Measurements from ENCODE around the gene POLR2J.
"Not testable (repeated sequence)": the region's sequence is repeated elsewhere in the genome, so short reads cannot be mapped to it uniquely, and the experiment has no call there.

- not testable (repeated sequence) for TF ChIP-seq CTCF (IDR thresholded peaks at IDR 0.05; ENCODE audit: low read depth, low read length, missing input control); TAF1 (conservative IDR thresholded peaks at IDR 0.05); JUND (IDR thresholded peaks at IDR 0.05); HNF4G (IDR thresholded peaks at IDR 0.05); YY1 (IDR thresholded peaks at IDR 0.05); REST (IDR thresholded peaks at IDR 0.05); RAD21 (IDR thresholded peaks at IDR 0.05); GABPA (IDR thresholded peaks at IDR 0.05 in 1 of 2, conservative IDR thresholded peaks at IDR 0.05 in 1 of 2); NR2F2 (IDR thresholded peaks at IDR 0.05); RXRA (IDR thresholded peaks at IDR 0.05); SP1 (IDR thresholded peaks at IDR 0.05); MAX (IDR thresholded peaks at IDR 0.05); ATF3 (IDR thresholded peaks at IDR 0.05)
- TF ChIP-seq, protein P1, sequence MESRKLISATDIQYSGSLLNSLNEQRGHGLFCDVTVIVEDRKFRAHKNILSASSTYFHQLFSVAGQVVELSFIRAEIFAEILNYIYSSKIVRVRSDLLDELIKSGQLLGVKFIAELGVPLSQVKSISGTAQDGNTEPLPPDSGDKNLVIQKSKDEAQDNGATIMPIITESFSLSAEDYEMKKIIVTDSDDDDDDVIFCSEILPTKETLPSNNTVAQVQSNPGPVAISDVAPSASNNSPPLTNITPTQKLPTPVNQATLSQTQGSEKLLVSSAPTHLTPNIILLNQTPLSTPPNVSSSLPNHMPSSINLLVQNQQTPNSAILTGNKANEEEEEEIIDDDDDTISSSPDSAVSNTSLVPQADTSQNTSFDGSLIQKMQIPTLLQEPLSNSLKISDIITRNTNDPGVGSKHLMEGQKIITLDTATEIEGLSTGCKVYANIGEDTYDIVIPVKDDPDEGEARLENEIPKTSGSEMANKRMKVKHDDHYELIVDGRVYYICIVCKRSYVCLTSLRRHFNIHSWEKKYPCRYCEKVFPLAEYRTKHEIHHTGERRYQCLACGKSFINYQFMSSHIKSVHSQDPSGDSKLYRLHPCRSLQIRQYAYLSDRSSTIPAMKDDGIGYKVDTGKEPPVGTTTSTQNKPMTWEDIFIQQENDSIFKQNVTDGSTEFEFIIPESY (IDR thresholded peaks at IDR 0.05): not testable (repeated sequence)
Measured at GRCh38 chr7:102481962-102482361, 3.2 kb upstream of the POLR2J start.
